ENCODE measurements around the gene EIF4G2. TPM values are rescaled to one million over a fixed set of nuclear protein-coding genes. Genes with fewer than 3 reads are reported as not detected.

The EIF4G2 gene
- total and polyA plus RNA-seq, 2 of the 8 experiments (the other 6 are each of a cell fraction or from before 2014, with no cell fraction given) = 438 to 964 TPM

DNA sequence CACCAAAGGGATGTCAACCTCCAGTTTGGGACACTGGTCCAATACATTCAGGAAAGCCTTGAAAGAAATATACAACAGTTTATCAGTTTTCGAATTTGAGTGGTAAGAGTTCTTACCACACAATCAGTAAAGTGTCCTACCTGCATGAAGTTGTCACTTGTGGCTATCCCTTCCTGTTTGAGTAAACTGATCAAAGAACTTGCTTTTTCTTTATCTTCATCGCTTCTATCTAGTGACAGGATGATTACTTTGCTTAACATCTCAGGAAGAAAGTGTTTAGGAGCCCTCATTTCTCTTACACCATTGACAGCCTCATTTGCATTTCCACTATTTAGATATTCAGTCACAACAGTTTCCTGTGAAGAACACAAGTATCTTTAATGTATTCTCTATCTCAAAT is 8.4 kb downstream of the EIF4G2 start:
- Histone ChIP-seq H3K18ac (ENCODE audit: extremely low read depth, low read length) (no peak overlapping the region), H3K79me1 (ENCODE audit: low read depth, low read length) (no peaks in the 10 kb centered on the region), H3K23ac (ENCODE audit: insufficient read length) (no peak overlapping the region), H3K4ac (replicated peaks; ENCODE audit: insufficient read length, low read depth, low read length) (no peak overlapping the region), H2AFZ (ENCODE audit: low read length) (no peak overlapping the region), H2BK12ac (ENCODE audit: low read depth, low read length) (no peak overlapping the region), H2BK15ac (ENCODE audit: low read length) (no peak overlapping the region), H3K4me1 (replicated peaks in 1 of 4; ENCODE audit: control insufficient read depth in 3 of 4, insufficient read depth in 4 of 4, low read length in 3 of 4) (no peaks in the 10 kb centered on the region), H3K14ac (ENCODE audit: insufficient read length) (no peak overlapping the region), H3K56ac (replicated peaks; ENCODE audit: insufficient read length, low read depth, low read length) (no peak overlapping the region), H2AK5ac (ENCODE audit: low read depth, low read length) (no peak overlapping the region), H4K91ac (replicated peaks; ENCODE audit: insufficient read length, low read length) (no peak overlapping the region), H3K27me3 (replicated peaks in 1 of 4; ENCODE audit: control insufficient read depth in 3 of 4, extremely low read depth in 1 of 4, insufficient read depth in 3 of 4, low read length in 3 of 4) (no peaks in the 10 kb centered on the region), H3K79me2 (ENCODE audit: control insufficient read depth in 1 of 2, insufficient read depth in 2 of 2, low read length in 2 of 2) (peaks cover 0 to 8% of the 10 kb centered on the region in 2 experiments; a peak in 2 of 4 replicates), H3K4me3 (ENCODE audit: extremely low read depth in 1 of 4, insufficient read depth in 2 of 4, low read depth in 3 of 4, low read length in 4 of 4) (no peak overlapping the region), H3K27ac (ENCODE audit: low read depth, low read length) (no peak overlapping the region), H4K5ac (ENCODE audit: insufficient read length, low read depth, low read length) (no peak overlapping the region), H3K9me3 (ENCODE audit: insufficient read depth in 2 of 2, low read depth in 1 of 2, low read length in 1 of 2) (no peaks in the 10 kb centered on the region), H3K23me2 (ENCODE audit: low read depth, low read length) (no peaks in the 10 kb centered on the region), H2BK120ac (replicated peaks; ENCODE audit: low read depth, low read length) (no peak overlapping the region), H3K4me2 (ENCODE audit: insufficient read depth in 1 of 2, low read depth in 2 of 2, low read length in 2 of 2) (no peak overlapping the region), H3K36me3 (ENCODE audit: control insufficient read depth in 2 of 4, insufficient read depth in 4 of 4, low read length in 3 of 4) (peaks cover 75 to 94% (median 91%) of the 10 kb centered on the region in 4 experiments), H4K20me1 (replicated peaks in 1 of 2; ENCODE audit: control insufficient read depth in 1 of 2, insufficient read depth in 2 of 2, low read length in 2 of 2) (peaks cover 4 to 5% of the 10 kb centered on the region in 2 experiments), H3K9ac (replicated peaks in 1 of 4; ENCODE audit: extremely low read depth in 1 of 4, low read depth in 3 of 4, low read length in 3 of 4) (no peak overlapping the region), H2BK20ac (ENCODE audit: low read length) (no peak overlapping the region), H4K8ac (ENCODE audit: extremely low read depth, insufficient read depth, low read length) (no peak overlapping the region; the same call in 1 of the 2 replicates), H2BK5ac (ENCODE audit: low read depth, low read length) (no peak overlapping the region)
- FAIRE-seq (no peak), DNase-seq (ENCODE audit: low read depth in 1 of 2, low spot score in 2 of 2) (no peak)
- TF ChIP-seq TAF1 (IDR thresholded peaks at IDR 0.05; ENCODE audit: low read depth, low read length) (no peak), RBBP5 (IDR thresholded peaks at IDR 0.05; ENCODE audit: borderline replicate concordance, low read depth, low read length) (no peak), CBX5 (IDR thresholded peaks at IDR 0.05; ENCODE audit: low read depth, low read length) (no peak), CBX8 (IDR thresholded peaks at IDR 0.05; ENCODE audit: borderline replicate concordance, low read depth, low read length) (no peak), POLR2AphosphoS5 (IDR thresholded peaks at IDR 0.05; ENCODE audit: low read depth, low read length) (no peak), HDAC2 (IDR thresholded peaks at IDR 0.05; ENCODE audit: borderline replicate concordance in 1 of 2, low read depth in 2 of 2, low read length in 2 of 2) (no peak), NRF1 (IDR thresholded peaks at IDR 0.05; ENCODE audit: low read depth, low read length) (no peak), POU5F1 (IDR thresholded peaks at IDR 0.05; ENCODE audit: low read depth, low read length) (no peak), CTBP2 (IDR thresholded peaks at IDR 0.05; ENCODE audit: borderline replicate concordance, insufficient read depth, insufficient read length, low read length) (no peak)
- 94% methylated on average over 2 of the region's 2 CpGs; no CpG with 5 or more reads in 1 of the 2 experiments for WGBS, 2 experiments (ENCODE audit: extremely low coverage in 1 of 2, insufficient coverage in 1 of 2, insufficient read length in 1 of 2, insufficient replicate concordance in 2 of 2, low coverage in 1 of 2, low lambda C conversion rate in 2 of 2, missing lambda C conversion rate in 1 of 2)
- ChIA-PET POLR2A (ENCODE audit: partially characterized antibody) (interaction anchor here (0.8 to 28.5 kb wide), 5 partner anchors 10 to 113 kb away, joined by 3 to 595 read pairs (median 4); partner anchors contain the start of gene EIF4G2), CTCF (ENCODE audit: partially characterized antibody) (no interaction called here)

Data from H1 (cell line).